Measurements from ENCODE around the gene SGPL1.

The SGPL1 gene

GRCh38 chr10:70886921-70887665 lies 71.3 kb downstream of the SGPL1 start:
- DNase-seq: no peak

DNA sequence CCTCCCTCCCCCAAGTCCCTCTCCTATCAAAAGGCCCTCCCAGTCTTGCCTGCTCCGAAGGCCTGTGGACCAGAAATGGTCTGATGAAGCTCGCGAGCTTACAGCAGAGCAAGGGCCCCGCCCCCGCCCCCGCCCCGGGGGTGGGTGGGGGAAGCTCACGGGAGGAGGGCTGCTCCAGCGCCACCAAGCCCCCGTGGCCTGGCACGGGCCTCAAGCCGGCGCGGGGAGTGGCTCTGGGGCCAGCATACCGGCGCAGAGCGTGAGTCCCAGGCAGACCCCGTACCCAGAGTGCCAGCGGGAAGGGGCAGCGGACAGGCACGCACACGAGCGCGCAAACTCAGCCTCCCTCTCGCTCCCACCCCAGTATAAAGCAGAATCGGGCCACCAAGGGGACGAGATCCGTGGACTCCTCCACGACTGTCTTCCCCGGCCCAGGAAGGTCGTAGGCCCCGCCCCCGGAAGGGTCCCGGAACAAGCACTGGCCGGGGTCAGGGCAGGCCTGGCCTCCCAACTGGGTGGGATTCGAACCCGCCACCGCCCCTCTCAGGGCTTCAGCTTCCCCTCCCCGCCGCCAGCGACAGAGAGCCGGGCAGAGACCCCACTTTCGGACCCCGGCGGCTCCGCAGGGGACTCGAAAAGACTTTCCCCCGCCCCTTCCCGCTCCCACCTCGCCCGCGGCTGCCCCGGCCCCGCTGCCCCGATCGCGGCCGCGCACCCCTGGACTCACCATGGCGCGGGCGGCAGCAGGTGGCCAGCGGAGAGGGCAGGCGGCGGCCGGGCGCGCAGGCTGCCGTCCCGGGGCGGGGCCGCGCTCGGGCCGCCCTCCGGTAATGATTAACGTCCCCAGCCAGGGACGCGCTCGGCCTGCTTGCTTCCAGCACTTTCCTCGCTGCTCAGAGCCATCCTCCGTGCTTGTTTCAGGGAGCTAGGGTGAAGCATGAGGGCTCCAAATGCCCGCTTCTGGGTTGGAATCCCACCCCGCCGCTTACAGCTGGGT lies 72.4 kb downstream of the SGPL1 start, which contains the start of gene PCBD1:
PCBD1 (minus strand) TSS at position 762 of the 997 bp plus-strand sequence; CDS start at position 730, 32 bp downstream.
- peak; percentile 67 for DNase-seq

- DNase-seq: no peak
These were observed 73.5 kb downstream of the SGPL1 start for GRCh38 chr10:70889291-70889690.

DNA sequence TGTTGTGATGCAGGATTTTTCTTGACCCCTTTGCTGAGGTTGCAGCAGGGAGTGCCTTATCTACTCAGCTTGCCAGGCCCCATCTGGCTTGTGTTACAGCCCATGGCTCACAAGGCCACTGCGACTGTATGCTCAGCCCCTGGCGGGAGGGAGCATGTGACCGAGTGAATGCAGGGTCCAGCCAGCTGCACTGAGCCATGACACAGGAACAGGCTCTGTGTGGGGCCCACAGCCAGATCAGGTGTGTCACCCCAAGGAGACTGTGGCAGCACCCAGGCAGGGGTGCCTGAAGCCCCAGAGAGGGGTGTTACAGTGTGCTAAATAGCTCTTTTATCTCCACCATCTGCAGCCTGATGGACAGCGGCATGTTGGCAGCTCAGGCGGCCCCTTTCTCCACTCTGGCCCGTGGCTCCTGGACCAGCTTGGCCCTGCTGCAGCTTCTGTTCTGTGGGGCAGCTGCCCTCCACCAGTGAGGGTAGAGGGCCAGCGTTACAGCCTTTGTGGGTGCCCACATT lies 75.2 kb downstream of the SGPL1 start:
- no peak for DNase-seq

DNA sequence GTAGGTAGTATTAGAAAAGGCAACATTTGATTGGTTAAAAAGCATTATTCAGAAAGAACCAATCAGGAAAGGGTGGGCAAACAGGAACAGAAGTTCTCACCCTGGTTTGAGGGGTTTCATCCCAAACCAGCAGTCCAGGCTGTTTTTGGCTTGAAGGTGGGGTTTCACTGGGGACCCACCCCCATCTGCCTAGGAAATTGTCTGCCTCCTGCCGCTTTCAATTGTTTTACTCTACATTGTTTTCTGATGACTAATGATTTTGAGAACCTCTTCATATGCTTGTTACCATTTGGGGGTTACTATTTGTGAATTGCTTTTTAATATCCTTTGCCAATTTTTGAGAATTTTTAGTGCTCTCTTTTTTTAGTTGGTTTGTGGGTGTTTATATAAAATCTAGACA lies 75.9 kb downstream of the SGPL1 start:
- DNase-seq: peak; percentile 37

GRCh38 chr10:70892631-70893030 lies 76.9 kb downstream of the SGPL1 start:
- DNase-seq: no peak

DNA sequence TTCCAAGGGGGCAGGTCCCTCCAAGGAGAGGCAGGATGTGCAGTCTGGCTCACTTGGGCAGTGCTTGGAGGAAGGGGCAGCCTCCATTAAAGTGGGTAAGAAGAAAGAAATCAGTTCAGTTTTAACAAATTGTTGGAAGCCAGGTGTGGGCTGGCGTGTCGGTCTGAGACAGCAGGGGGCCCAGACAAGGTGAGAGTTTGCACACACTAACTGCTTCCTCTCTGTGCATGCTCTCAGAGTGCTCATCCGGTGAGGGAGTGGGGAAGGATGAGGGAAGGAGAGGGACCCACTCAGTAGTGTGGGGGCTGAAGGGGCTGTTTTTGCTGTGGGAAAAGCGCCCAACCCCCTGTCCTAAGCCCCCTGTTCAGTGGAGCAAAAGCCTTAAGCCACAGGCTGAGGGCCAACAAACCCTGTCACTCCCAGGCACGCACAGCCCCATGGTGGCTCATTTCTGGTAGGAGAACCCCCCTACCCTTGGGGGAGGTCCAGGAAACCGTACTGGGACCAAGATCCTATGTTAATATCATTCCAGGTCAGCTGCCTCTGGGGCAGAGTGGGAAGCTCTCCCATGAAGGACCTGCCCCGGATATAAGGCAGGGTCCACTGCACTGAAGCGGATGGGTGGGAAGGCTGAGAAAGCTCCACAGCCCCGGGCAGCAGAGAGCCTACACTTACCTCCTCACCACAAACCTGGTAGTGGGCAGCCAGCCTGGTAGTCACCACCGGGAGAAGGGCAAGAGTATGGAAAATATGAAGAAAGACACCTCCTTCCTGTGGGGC lies 77.7 kb downstream of the SGPL1 start:
- no peak for DNase-seq

GRCh38 chr10:70894416-70894815 lies 78.7 kb downstream of the SGPL1 start:
- DNase-seq: no peak

GRCh38 chr10:70896551-70896950 lies 80.8 kb downstream of the SGPL1 start:
- no peak for DNase-seq

GRCh38 chr10:70898687-70899086 lies 82.9 kb downstream of the SGPL1 start:
- no peak for DNase-seq

GRCh38 chr10:70899096-70899495 lies 83.3 kb downstream of the SGPL1 start:
- no peak for DNase-seq

DNA sequence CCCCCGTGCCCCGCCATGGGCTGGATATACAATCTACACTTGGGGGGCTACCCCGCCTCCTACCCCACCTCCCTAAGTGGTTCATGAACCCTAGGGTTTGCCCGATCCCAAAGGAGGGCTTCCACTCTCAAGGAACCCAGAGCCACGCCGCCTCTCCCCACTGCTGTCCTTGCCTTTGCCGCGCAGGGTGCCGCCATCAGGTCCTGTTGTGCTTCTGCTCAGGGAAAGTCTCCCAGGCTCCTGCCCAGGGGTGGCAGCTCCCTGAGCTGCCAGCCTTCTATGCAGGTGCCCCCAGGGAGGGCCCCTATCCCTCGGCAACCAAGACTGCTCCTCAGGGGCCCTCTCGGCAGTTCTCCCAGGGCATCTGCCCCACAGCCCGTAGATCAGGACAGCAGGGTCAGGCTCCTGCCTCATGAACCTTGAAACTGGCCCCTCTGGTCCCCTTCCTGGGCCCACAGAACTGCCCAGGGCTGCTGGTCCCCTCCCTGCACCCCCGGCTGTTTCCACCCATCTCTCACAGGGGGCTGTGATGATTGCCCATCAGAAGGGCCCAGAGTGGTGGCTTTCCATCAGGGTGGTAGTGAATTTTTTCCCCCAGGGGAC lies 85.6 kb downstream of the SGPL1 start:
- no peak for DNase-seq

- no peak for DNase-seq
These were observed 87.0 kb downstream of the SGPL1 start for GRCh38 chr10:70902661-70903261.

GRCh38 chr10:70903262-70903921 lies 87.6 kb downstream of the SGPL1 start:
- DNase-seq: peak; percentile 47

DNA sequence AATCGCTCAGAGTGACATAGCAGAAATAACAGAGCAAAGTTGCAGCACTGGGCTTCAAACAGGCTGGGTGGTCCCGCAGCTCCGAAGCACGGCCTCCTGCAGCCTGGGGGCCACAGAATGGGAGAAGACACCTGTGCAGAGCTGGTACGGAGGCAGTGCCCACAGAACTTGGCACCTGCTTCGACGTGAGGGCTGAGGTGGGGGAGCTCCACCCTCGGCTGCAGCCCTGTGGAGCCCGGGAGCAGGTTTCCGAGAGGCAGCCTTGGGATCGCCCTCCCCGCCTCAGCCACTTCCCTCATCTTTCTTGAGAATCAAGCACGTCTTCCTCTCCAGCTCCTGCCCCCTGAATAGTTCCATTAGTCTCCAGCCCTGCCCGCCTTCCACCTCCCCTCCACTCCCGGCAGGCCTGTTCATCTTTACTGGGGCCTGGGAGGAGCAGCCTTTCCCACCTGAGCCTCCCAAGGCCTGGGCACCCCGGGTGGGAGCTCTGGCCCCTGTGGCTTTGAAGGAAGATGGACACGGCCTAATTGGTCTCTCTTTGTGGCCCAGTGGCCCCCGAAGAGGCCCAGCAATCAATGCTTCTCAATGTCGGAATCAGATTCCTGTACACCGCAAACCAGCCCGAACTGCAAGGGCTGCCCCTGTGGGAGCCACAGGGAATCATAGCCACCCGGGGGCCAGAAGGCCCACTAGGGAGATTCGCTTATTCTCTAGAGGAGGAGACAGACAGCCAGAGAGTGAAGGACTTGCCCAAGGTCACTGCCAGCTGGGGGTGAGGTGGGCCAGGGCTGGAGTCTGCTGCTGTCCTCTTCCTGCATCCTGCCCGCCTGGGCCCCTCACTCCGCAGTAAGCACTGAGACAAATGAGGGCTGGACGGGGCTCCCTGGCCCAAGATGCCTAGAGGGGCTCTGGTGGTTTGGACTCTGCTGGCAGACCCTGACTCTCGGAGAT lies 89.6 kb downstream of the SGPL1 start:
- no peak for DNase-seq

- no peak for DNase-seq
These were observed 90.5 kb downstream of the SGPL1 start for GRCh38 chr10:70906031-70906783.

DNA sequence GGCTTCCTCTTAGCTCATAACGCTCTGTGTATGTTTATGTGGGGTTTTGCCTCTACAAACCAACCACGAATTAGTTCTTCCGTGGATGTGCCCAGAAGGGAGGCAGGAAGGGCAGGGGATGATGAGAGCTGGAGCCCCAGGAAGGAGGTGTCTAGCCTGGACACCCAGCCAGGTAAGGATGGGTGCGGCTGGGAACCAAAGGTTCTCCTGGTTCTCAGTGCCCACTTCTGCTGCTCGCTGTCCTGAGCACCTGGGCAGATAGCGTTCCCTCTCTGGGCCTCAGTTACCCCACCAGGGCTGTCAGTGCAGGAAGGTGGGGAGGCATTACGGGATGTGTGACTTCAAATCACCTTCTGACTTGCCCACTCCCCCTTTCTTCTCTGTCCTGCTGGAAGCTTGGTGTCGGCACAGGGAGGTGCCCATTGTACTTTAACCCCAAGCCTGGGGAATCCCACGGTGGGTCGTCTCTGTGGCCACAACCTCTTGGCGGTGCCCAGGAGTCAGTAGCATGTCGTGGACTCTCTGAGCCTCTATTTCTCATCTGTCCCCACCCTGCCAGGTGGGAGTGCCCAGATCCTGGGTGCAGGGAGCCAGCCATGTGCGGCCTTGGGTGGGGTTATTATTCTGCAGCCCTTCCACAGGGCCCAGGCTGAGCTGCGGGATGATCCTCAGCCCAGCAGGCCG lies 91.3 kb downstream of the SGPL1 start:
- DNase-seq: no peak

DNA sequence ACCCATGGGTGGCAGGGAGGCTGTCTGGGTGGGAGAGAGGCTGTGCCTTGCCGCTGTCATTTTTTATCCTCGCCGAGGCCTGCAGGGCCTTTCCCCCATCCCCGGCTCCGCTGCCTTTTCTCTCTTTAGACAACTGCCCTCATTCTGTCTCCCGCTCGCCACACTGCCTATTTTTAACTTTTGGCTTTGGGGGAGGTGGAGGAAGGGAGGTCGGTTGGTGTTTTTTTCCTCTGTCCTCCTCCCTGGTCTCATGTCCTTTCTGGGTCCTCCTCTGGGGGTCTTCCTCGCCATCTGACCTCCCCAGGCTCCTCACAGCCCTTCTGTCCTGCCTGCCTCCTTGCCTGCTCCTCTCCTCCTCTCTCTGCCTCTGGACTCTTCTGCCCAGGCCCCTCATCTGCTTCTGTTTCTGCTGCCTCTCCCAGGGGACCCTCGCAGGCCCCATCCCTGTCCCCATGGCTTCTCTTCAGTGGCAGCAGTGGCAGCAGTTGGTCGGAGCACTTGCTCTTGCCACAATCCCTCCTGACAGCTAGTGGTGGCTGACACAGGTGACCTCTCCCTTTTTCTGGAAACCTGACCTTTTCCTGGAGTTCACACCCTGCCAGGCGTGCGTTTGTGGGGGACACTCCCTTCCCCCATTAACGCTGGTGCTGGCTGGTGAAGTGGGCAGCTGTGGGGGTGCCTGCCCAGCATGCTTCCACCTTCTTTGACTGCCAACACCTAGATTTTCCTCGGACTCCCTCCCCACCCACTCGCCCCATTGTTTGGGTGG lies 92.1 kb downstream of the SGPL1 start:
- no peak for DNase-seq
